SK-N-SH (cell line): ENCODE data around the gene PCBP3. TPM values are rescaled to one million over a fixed set of nuclear protein-coding genes. Genes with fewer than 3 reads are reported as not detected.

Experiments
- CTCF ChIA-PET: fragments of 300-600, 350-600 bp; formaldehyde crosslinking; extraction: SDS; loops from one replicate; lab custom pipeline; 2021; lab: Yijun Ruan, JAX
- POLR2A ChIA-PET: fragments of 350-600 bp; sonication (Branson Sonifier 250); formaldehyde crosslinking; extraction: SDS; loops from one replicate; lab custom pipeline; 2020; ENCODE audit warnings: antibody characterized with exemption, inconsistent platforms; lab: Yijun Ruan, JAX
- DNase-seq: peaks from one replicate; pipeline ENCODE4 v3.0.0; 2012
- H2AFZ ChIP-seq: fragments of 200-600 bp; sonication (generic); 2 replicates; pipeline ENCODE4 v1.8.1; 2016; ENCODE audit warnings: antibody characterized with exemption, mild to moderate bottlenecking, low read depth
- H3F3A ChIP-seq: fragments of 200-600 bp; sonication (generic); replicated peaks from 2 replicates; pipeline ENCODE3; 2016; ENCODE audit warnings: antibody characterized with exemption, mild to moderate bottlenecking; ENCODE audit not compliant: insufficient read depth
- H3K27ac ChIP-seq, 2 experiments: fragments of 200-500 bp in 1 of 2; fragments of 200-600 bp in 1 of 2; sonication (Bioruptor generic) in 1 of 2; sonication (generic), shearing (Covaris generic) in 1 of 2; 2 replicates each; pipeline versions ENCODE4 v1.5.1 to v1.6.1; 2014 to 2016; ENCODE audit warnings: low read depth in 2 of 2, inconsistent platforms in 1 of 2, low read length in 1 of 2, mild to moderate bottlenecking in 1 of 2, mixed read lengths in 1 of 2
- H3K27me3 ChIP-seq: fragments of 200-600 bp; sonication (generic), shearing (Covaris generic); 2 replicates; pipeline ENCODE4 v1.6.1; 2016; ENCODE audit warnings: mixed run types; ENCODE audit not compliant: insufficient read depth
- H3K36me3 ChIP-seq, 2 experiments: fragments of 200-500 bp in 1 of 2; fragments of 200-600 bp in 1 of 2; sonication (Bioruptor generic) in 1 of 2; sonication (generic) in 1 of 2; replicated peaks in 1 of 2; 2 replicates each; pipeline versions ENCODE3 to v1.5.1; 2014 to 2016; ENCODE audit warnings: low read length in 1 of 2, mild to moderate bottlenecking in 1 of 2; ENCODE audit not compliant: insufficient read depth in 2 of 2, control insufficient read depth in 1 of 2
- H3K4me1 ChIP-seq, 2 experiments: fragments of 200-500 bp in 1 of 2; fragments of 200-600 bp in 1 of 2; sonication (Bioruptor generic) in 1 of 2; sonication (generic), shearing (Covaris generic) in 1 of 2; 2 replicates each; pipeline versions ENCODE4 v1.5.1 to v1.6.1; 2014 to 2016; ENCODE audit warnings: low read depth in 1 of 2, low read length in 1 of 2, mixed run types in 1 of 2; ENCODE audit not compliant: insufficient read depth in 2 of 2, control insufficient read depth in 1 of 2
- H3K4me2 ChIP-seq: fragments of 200-600 bp; sonication (generic), shearing (Covaris generic); 2 replicates; pipeline ENCODE4 v1.6.1; 2017; ENCODE audit warnings: mixed run types
- H3K4me3 ChIP-seq, 2 experiments: fragments of 200-500 bp in 1 of 2; fragments of 200-600 bp in 1 of 2; sonication (Bioruptor generic) in 1 of 2; sonication (generic), shearing (Covaris generic) in 1 of 2; 2 replicates each; pipeline versions ENCODE4 v1.5.1 to v1.8.1; 2014 to 2016; ENCODE audit warnings: low read depth in 2 of 2, inconsistent platforms in 1 of 2, low read length in 1 of 2, mild to moderate bottlenecking in 1 of 2, mixed read lengths in 1 of 2, moderate library complexity in 1 of 2
- H3K79me2 ChIP-seq: fragments of 200-600 bp; sonication (generic); 2 replicates; pipeline ENCODE4 v1.8.1; 2017; ENCODE audit warnings: mild to moderate bottlenecking; ENCODE audit not compliant: insufficient read depth
- H3K9ac ChIP-seq: fragments of 200-600 bp; sonication (generic); 2 replicates; pipeline ENCODE4 v1.6.1; 2017; ENCODE audit warnings: mixed run types
- H3K9me2 ChIP-seq: fragments of 200-600 bp; sonication (generic); 2 replicates; pipeline ENCODE4 v1.6.1; 2017; ENCODE audit warnings: mixed run types
- H3K9me3 ChIP-seq: fragments of 200-600 bp; sonication (generic); 2 replicates; pipeline ENCODE4 v1.6.1; 2017; ENCODE audit warnings: mixed run types, mild to moderate bottlenecking, moderate library complexity
- H4K20me1 ChIP-seq: fragments of 200-600 bp; sonication (generic); 2 replicates; pipeline ENCODE4 v1.6.1; 2017; ENCODE audit warnings: mild to moderate bottlenecking, mixed run types; ENCODE audit not compliant: insufficient read depth
- CHD2 ChIP-seq: fragments of 150-350 bp; IDR thresholded peaks from 2 replicates; pipeline ENCODE4 v1.6.1; 2018; ENCODE audit warnings: low read length; ENCODE audit not compliant: partially characterized antibody
- ELF1 ChIP-seq: IDR thresholded peaks from 2 replicates; pipeline ENCODE4 v1.4.0; 2012
- EP300 ChIP-seq, 2 experiments: IDR thresholded peaks; 2 replicates each; pipeline versions ENCODE4 v1.4.0 to v1.6.1; 2012; ENCODE audit warnings: borderline replicate concordance in 1 of 2, low read depth in 1 of 2, low read length in 1 of 2
- EZH2phosphoT487 ChIP-seq: fragments of 200-600 bp; sonication (generic); IDR thresholded peaks from 2 replicates; pipeline ENCODE4 v1.6.1; 2017; ENCODE audit warnings: low read depth, mixed run types, mild to moderate bottlenecking, antibody characterized with exemption, moderate library complexity, borderline replicate concordance
- FOSL2 ChIP-seq: IDR thresholded peaks from 2 replicates; pipeline ENCODE4 v1.4.0; 2012; ENCODE audit warnings: low read depth, mild to moderate bottlenecking, moderate library complexity, borderline replicate concordance
- FOXJ3 ChIP-seq: sonication (generic); formaldehyde crosslinking; IDR thresholded peaks from 2 replicates; pipeline ENCODE4 v1.5.1; 2020; ENCODE audit warnings: mild to moderate bottlenecking, missing genetic modification reagents
- FOXM1 ChIP-seq: IDR thresholded peaks from 2 replicates; pipeline ENCODE4 v1.4.0; 2012; ENCODE audit warnings: low read depth, mild to moderate bottlenecking
- GABPA ChIP-seq: IDR thresholded peaks from 2 replicates; pipeline ENCODE4 v1.4.0; 2012; ENCODE audit warnings: low read depth, mild to moderate bottlenecking
- GATA2 ChIP-seq: sonication (generic); formaldehyde crosslinking; IDR thresholded peaks from 2 replicates; pipeline ENCODE4 v1.5.0; 2020; ENCODE audit warnings: mild to moderate bottlenecking, missing genetic modification reagents
- JUND ChIP-seq: IDR thresholded peaks from 2 replicates; pipeline ENCODE4 v1.4.0; 2012
- MAX ChIP-seq: IDR thresholded peaks from 2 replicates; pipeline ENCODE4 v1.4.0; 2012; ENCODE audit warnings: low read depth
- MEF2A ChIP-seq: IDR thresholded peaks from 2 replicates; pipeline ENCODE4 v1.4.0; 2012; ENCODE audit warnings: low read depth, borderline replicate concordance
- MXI1 ChIP-seq: IDR thresholded peaks from 2 replicates; pipeline ENCODE4 v1.6.1; 2012; ENCODE audit warnings: mild to moderate bottlenecking, low read depth, low read length, improper control_type of control experiment
- NFIC ChIP-seq: IDR thresholded peaks from 2 replicates; pipeline ENCODE4 v1.4.0; 2012; ENCODE audit warnings: borderline replicate concordance
- NRF1 ChIP-seq: IDR thresholded peaks from 2 replicates; pipeline ENCODE4 v1.6.1; 2012; ENCODE audit warnings: low read depth, mild to moderate bottlenecking, low read length
- PBX3 ChIP-seq: IDR thresholded peaks from 2 replicates; pipeline ENCODE4; 2012
- POLR2AphosphoS5 ChIP-seq: IDR thresholded peaks from 2 replicates; pipeline ENCODE4 v1.6.1; 2012; ENCODE audit warnings: low read depth, low read length
- RCOR1 ChIP-seq: fragments of 150-350 bp; IDR thresholded peaks from 2 replicates; pipeline ENCODE4 v1.6.1; 2017; ENCODE audit warnings: antibody characterized with exemption, low read length
- RFX5 ChIP-seq: IDR thresholded peaks from 2 replicates; pipeline ENCODE4 v1.6.1; 2012; ENCODE audit warnings: mild to moderate bottlenecking, improper control_type of control experiment, low read length
- RXRA ChIP-seq: IDR thresholded peaks from 2 replicates; pipeline ENCODE4 v1.4.0; 2012; ENCODE audit warnings: low read depth, mild to moderate bottlenecking, borderline replicate concordance
- SIN3A ChIP-seq: IDR thresholded peaks from 2 replicates; pipeline ENCODE4 v1.6.1; 2012; ENCODE audit warnings: low read depth, mild to moderate bottlenecking, low read length, moderate library complexity, borderline replicate concordance
- TAF1 ChIP-seq: IDR thresholded peaks from 2 replicates; pipeline ENCODE4 v1.6.1; 2012; ENCODE audit warnings: low read depth, mild to moderate bottlenecking, low read length, moderate library complexity, borderline replicate concordance
- TEAD4 ChIP-seq: IDR thresholded peaks from 2 replicates; pipeline ENCODE4 v1.4.0; 2012; ENCODE audit warnings: mild to moderate bottlenecking, borderline replicate concordance; ENCODE audit not compliant: insufficient read depth
- USF2 ChIP-seq: fragments of 150-350 bp; IDR thresholded peaks from 2 replicates; pipeline ENCODE4 v1.6.1; 2017; ENCODE audit warnings: antibody characterized with exemption, low read length, low read depth, borderline replicate concordance
- WGBS: methylation state at CpG from one replicate; pipeline ENCODE4 v1.1.6; 2017; ENCODE audit warnings: low lambda C conversion rate; 5-methylcytosine and 5-hydroxymethylcytosine counted together
- polyA plus RNA-seq, 3 experiments: library from polyadenylated mRNA; depleted of rRNA; stranded (reverse); fragments of >200 nt; gene quantifications; 2 replicates each; pipeline ENCODE4 v1.2.3, GENCODE V29; 2012
- TF ChIP-seq, protein P1 (sequence below): IDR thresholded peaks from 2 replicates; pipeline ENCODE4 v1.4.0; 2012; ENCODE audit warnings: low read depth, borderline replicate concordance
- TF ChIP-seq, protein P2 (sequence below): fragments of 200-600 bp; sonication (generic); IDR thresholded peaks from 2 replicates; pipeline ENCODE4 v1.6.1; 2017; ENCODE audit warnings: antibody characterized with exemption, mild to moderate bottlenecking, moderate library complexity

The PCBP3 gene
- polyA plus RNA-seq, 1 of the 3 experiments (the other 2 are of a cell fraction): 9.5 TPM

DNA sequence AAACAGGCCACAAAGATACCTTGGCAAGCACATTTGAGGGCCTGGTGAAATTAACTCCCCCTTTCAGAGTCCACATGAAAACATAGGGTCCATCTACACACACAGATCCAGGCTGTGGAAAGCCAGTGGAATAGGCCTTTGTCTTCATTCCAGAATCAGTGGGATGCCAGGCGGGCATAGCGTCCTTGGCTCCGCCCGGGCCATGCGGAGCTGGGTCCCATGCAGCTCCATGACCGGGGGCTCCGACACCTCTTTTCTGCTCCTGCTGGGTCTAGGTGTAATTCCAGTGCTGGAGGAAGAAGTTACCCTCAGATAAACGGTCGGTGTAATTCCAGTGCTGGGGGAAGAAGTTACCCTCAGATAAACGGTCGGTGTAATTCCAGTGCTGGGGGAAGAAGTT, 274.5 kb downstream of the PCBP3 start:
- no peaks in the 10 kb centered on the region for H3K79me2 ChIP-seq
- no peak overlapping the region for H3K9ac ChIP-seq
- H4K20me1 ChIP-seq: no peaks in the 10 kb centered on the region
- no peak overlapping the region for H3K4me2 ChIP-seq
- no peaks in the 10 kb centered on the region for H3K36me3 ChIP-seq
- H3K9me2 ChIP-seq: no peaks in the 10 kb centered on the region
- WGBS: 95% methylated on average over 11 of the region's 11 CpGs
- CTCF ChIA-PET: no interaction called here
- no peak for DNase-seq
- H3F3A ChIP-seq: no peaks in the 10 kb centered on the region
- no peaks in the 10 kb centered on the region for H3K27me3 ChIP-seq
- H3K4me1 ChIP-seq: no peaks in the 10 kb centered on the region; a peak in 1 of 4 replicates
- H2AFZ ChIP-seq: no peak overlapping the region
- no peak overlapping the region for H3K4me3 ChIP-seq
- no peaks in the 10 kb centered on the region for H3K9me3 ChIP-seq
- POLR2A ChIA-PET: no interaction called here
- no peak overlapping the region for H3K27ac ChIP-seq
- TF ChIP-seq NRF1 (no peak), TEAD4 (no peak), ELF1 (no peak), RFX5 (no peak), GABPA (no peak), SIN3A (no peak), FOXJ3 (CRISPR knock-in tag) (no peak), MAX (no peak), FOXM1 (no peak), USF2 (no peak), RCOR1 (no peak), EP300 (IDR thresholded peaks at IDR 0.05; ENCODE audit: borderline replicate concordance in 1 of 2, low read depth in 1 of 2, low read length in 1 of 2) (no peak), POLR2AphosphoS5 (no peak), NFIC (no peak), GATA2 (CRISPR knock-in tag) (no peak), EZH2phosphoT487 (no peak), RXRA (no peak), FOSL2 (no peak)

- no peaks in the 10 kb centered on the region for H3K79me2 ChIP-seq
- H2AFZ ChIP-seq: no peak overlapping the region
- no peaks in the 10 kb centered on the region for H3F3A ChIP-seq
- no peak overlapping the region for H3K9ac ChIP-seq
- H3K9me3 ChIP-seq: no peaks in the 10 kb centered on the region
- no peaks in the 10 kb centered on the region; a peak in 1 of 4 replicates for H3K4me1 ChIP-seq
- H3K9me2 ChIP-seq: no peaks in the 10 kb centered on the region
- DNase-seq: no peak
- no peaks in the 10 kb centered on the region for H3K36me3 ChIP-seq
- no peak overlapping the region for H3K27ac ChIP-seq
- H3K27me3 ChIP-seq: no peaks in the 10 kb centered on the region
- ChIA-PET POLR2A (no interaction called here), CTCF (no interaction called here)
- 87% methylated on average over 20 of the region's 20 CpGs for WGBS
- H4K20me1 ChIP-seq: no peaks in the 10 kb centered on the region
- no peak overlapping the region for H3K4me2 ChIP-seq
- H3K4me3 ChIP-seq: no peak overlapping the region
- TF ChIP-seq NFIC: no peak
- TF ChIP-seq, protein P1, sequence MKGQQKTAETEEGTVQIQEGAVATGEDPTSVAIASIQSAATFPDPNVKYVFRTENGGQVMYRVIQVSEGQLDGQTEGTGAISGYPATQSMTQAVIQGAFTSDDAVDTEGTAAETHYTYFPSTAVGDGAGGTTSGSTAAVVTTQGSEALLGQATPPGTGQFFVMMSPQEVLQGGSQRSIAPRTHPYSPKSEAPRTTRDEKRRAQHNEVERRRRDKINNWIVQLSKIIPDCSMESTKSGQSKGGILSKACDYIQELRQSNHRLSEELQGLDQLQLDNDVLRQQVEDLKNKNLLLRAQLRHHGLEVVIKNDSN: no peak
- TF ChIP-seq TAF1: no peak
- no peak for TF ChIP-seq MXI1
- no peak for TF ChIP-seq CHD2
- TF ChIP-seq JUND: no peak
- no peak for TF ChIP-seq TEAD4
- TF ChIP-seq SIN3A: no peak
- no peak for TF ChIP-seq FOXJ3 (CRISPR knock-in tag)
- no peak for TF ChIP-seq MEF2A
- TF ChIP-seq PBX3: no peak
- TF ChIP-seq, protein P2, sequence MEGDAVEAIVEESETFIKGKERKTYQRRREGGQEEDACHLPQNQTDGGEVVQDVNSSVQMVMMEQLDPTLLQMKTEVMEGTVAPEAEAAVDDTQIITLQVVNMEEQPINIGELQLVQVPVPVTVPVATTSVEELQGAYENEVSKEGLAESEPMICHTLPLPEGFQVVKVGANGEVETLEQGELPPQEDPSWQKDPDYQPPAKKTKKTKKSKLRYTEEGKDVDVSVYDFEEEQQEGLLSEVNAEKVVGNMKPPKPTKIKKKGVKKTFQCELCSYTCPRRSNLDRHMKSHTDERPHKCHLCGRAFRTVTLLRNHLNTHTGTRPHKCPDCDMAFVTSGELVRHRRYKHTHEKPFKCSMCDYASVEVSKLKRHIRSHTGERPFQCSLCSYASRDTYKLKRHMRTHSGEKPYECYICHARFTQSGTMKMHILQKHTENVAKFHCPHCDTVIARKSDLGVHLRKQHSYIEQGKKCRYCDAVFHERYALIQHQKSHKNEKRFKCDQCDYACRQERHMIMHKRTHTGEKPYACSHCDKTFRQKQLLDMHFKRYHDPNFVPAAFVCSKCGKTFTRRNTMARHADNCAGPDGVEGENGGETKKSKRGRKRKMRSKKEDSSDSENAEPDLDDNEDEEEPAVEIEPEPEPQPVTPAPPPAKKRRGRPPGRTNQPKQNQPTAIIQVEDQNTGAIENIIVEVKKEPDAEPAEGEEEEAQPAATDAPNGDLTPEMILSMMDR: no peak
These were observed 275.4 kb downstream of the PCBP3 start for GRCh38 chr21:45918835-45919447.
